OCI-LY1 (cell line): ENCODE results near the gene SMTNL1.

Source experiments
- CTCF ChIP-seq: fragments of 200-600 bp; sonication (generic), shearing (Covaris generic); IDR thresholded peaks from 2 replicates; pipeline ENCODE4 v1.5.1; 2017; ENCODE audit warnings: mild to moderate bottlenecking, antibody characterized with exemption, low read length, moderate library complexity, mixed read lengths
- EZH2 ChIP-seq: fragments of 200-600 bp; sonication (generic), shearing (Covaris generic); IDR thresholded peaks from 2 replicates; pipeline ENCODE4 v1.8.0; 2017; ENCODE audit warnings: borderline replicate concordance, mixed run types, mild to moderate bottlenecking, antibody characterized with exemption, low read length, moderate library complexity, mixed read lengths

- TF ChIP-seq CTCF: peak; percentile 97
- no peak for TF ChIP-seq EZH2
Measured at GRCh38 chr11:57527056-57527631, 10.3 kb upstream of the SMTNL1 start.
